Measurements from ENCODE around the gene PRDM16. TPM values are rescaled to one million over a fixed set of nuclear protein-coding genes. Genes with fewer than 3 reads are reported as not detected.

PRDM16 gene
- total and polyA plus RNA-seq, 2 of the 13 experiments (the other 11 are each of a cell fraction or from before 2014, with no cell fraction given) = 0.15 to 0.81 TPM

- TF ChIP-seq REST (IDR thresholded peaks at IDR 0.05; ENCODE audit: borderline replicate concordance in 1 of 2, low read depth in 1 of 2, low read length in 2 of 2) = peak in 1 of 2 experiments; percentile 34; a peak in 1 of 4 replicates
- TF ChIP-seq GRHL1 (CRISPR knock-in tag; conservative IDR thresholded peaks at IDR 0.05) = no peak
- TF ChIP-seq PAX8 (CRISPR knock-in tag; IDR thresholded peaks at IDR 0.05; ENCODE audit: borderline replicate concordance) = no peak
- peak; percentile 72; the same call in 1 of the 2 replicates for TF ChIP-seq ZNF205 (CRISPR knock-in tag; IDR thresholded peaks at IDR 0.05)
- no peak for TF ChIP-seq SP140L (CRISPR knock-in tag; IDR thresholded peaks at IDR 0.05; ENCODE audit: borderline replicate concordance)
- TF ChIP-seq FOXK2 (IDR thresholded peaks at IDR 0.05) = no peak
- 0 out of 2 replicates have a peak, but pooled peaks have one; percentile 48 for TF ChIP-seq ZNF124 (CRISPR knock-in tag; IDR thresholded peaks at IDR 0.05)
- TF ChIP-seq HMGXB4 (CRISPR knock-in tag; IDR thresholded peaks at IDR 0.05; ENCODE audit: borderline replicate concordance in 1 of 2, low read depth in 1 of 2) = peak; percentile 36 to 60; a peak in 2 of 4 replicates
- no peak for TF ChIP-seq CEBPB (IDR thresholded peaks at IDR 0.05; ENCODE audit: borderline replicate concordance, low read depth, low read length)
- TF ChIP-seq HMGA1 (CRISPR knock-in tag; conservative IDR thresholded peaks at IDR 0.05) = no peak
- no peak for TF ChIP-seq MAF1 (CRISPR knock-in tag; IDR thresholded peaks at IDR 0.05; ENCODE audit: borderline replicate concordance)
- no peak for TF ChIP-seq SRSF4 (IDR thresholded peaks at IDR 0.05; ENCODE audit: low read depth, low read length, poor library complexity, severe bottlenecking)
- peak; percentile 71; the same call in 1 of the 2 replicates for TF ChIP-seq ZNF264 (CRISPR knock-in tag; IDR thresholded peaks at IDR 0.05)
- TF ChIP-seq ZNF431 (CRISPR knock-in tag; IDR thresholded peaks at IDR 0.05; ENCODE audit: borderline replicate concordance, low read depth) = no peak
- TF ChIP-seq ZNF788 (CRISPR knock-in tag; IDR thresholded peaks at IDR 0.05; ENCODE audit: borderline replicate concordance) = peak; percentile 87
- 0 out of 2 replicates have a peak, but pooled peaks have one; percentile 69 for TF ChIP-seq ZBTB20 (CRISPR knock-in tag; IDR thresholded peaks at IDR 0.05; ENCODE audit: borderline replicate concordance, low read depth)
- TF ChIP-seq ZBTB26 (CRISPR knock-in tag; IDR thresholded peaks at IDR 0.05; ENCODE audit: borderline replicate concordance) = peak; percentile 87; the same call in 1 of the 2 replicates
- peak; percentile 43 for TF ChIP-seq NFYC (CRISPR knock-in tag; IDR thresholded peaks at IDR 0.05)
- peak; percentile 78 for TF ChIP-seq KDM5B (CRISPR knock-in tag; IDR thresholded peaks at IDR 0.05; ENCODE audit: borderline replicate concordance)
- TF ChIP-seq TAF15 (IDR thresholded peaks at IDR 0.05; ENCODE audit: low read depth, low read length, poor library complexity, severe bottlenecking) = no peak
- no peak for TF ChIP-seq RFX5 (IDR thresholded peaks at IDR 0.05; ENCODE audit: low read depth, low read length)
These were observed 354.3 kb downstream of the PRDM16 start (continued) for GRCh38 chr1:3423245-3423829.
